ENCODE measurements around the gene SIRT4.
A peak's percentile ranks its signal among the peaks of the same experiment; 100 is the strongest.

The SIRT4 gene

DNA sequence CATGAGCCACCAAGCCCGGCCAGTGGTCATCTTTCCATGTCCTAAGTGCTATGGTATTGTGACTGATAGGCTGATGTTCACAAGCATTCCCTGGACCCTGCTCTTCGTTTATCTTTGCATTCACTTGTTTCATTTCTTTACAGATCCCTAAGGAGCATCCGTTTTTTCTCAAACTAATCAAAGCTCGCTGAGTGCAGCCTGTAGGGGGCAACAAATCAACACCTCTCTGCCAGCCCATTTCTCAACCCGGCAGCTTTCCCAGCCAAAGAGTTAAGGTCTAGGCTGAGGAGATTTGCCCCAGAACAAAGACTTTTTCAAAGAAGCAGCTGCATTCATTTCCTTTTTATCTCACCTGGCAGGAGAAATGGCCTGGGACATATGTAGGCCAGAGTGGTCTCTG lies 12.1 kb downstream of the SIRT4 start:
- no peak for TF ChIP-seq ZFX (IDR thresholded peaks at IDR 0.05; ENCODE audit: borderline replicate concordance)
- TF ChIP-seq, protein P1, sequence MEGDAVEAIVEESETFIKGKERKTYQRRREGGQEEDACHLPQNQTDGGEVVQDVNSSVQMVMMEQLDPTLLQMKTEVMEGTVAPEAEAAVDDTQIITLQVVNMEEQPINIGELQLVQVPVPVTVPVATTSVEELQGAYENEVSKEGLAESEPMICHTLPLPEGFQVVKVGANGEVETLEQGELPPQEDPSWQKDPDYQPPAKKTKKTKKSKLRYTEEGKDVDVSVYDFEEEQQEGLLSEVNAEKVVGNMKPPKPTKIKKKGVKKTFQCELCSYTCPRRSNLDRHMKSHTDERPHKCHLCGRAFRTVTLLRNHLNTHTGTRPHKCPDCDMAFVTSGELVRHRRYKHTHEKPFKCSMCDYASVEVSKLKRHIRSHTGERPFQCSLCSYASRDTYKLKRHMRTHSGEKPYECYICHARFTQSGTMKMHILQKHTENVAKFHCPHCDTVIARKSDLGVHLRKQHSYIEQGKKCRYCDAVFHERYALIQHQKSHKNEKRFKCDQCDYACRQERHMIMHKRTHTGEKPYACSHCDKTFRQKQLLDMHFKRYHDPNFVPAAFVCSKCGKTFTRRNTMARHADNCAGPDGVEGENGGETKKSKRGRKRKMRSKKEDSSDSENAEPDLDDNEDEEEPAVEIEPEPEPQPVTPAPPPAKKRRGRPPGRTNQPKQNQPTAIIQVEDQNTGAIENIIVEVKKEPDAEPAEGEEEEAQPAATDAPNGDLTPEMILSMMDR (IDR thresholded peaks at IDR 0.05) = peak; percentile 84

DNA sequence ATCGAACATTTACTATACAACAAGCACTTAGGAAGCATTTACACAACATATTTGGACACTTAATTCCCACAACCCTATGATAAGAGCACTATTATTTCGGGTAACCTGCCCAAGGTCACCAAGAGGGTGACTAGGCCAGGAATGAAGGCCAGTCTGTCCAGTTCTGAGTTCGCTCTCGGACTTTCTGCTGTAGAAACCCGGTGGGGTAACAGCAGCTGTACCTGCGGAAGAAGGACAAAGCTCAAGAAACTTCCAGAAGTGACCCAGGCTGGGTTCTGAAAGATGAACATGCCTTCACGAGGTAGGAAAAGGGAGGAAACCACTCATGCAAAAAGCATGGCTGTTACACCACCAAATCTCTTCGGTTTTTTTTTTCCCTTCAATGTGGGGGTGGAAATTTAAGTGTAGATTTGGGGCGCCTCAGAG lies 14.7 kb downstream of the SIRT4 start:
- peak overlapping the region; percentile 78 for H3K27ac ChIP-seq

More for the DNA sequence above, 12.1 kb downstream of the SIRT4 start:
- H3K27ac ChIP-seq = no peak overlapping the region

DNA sequence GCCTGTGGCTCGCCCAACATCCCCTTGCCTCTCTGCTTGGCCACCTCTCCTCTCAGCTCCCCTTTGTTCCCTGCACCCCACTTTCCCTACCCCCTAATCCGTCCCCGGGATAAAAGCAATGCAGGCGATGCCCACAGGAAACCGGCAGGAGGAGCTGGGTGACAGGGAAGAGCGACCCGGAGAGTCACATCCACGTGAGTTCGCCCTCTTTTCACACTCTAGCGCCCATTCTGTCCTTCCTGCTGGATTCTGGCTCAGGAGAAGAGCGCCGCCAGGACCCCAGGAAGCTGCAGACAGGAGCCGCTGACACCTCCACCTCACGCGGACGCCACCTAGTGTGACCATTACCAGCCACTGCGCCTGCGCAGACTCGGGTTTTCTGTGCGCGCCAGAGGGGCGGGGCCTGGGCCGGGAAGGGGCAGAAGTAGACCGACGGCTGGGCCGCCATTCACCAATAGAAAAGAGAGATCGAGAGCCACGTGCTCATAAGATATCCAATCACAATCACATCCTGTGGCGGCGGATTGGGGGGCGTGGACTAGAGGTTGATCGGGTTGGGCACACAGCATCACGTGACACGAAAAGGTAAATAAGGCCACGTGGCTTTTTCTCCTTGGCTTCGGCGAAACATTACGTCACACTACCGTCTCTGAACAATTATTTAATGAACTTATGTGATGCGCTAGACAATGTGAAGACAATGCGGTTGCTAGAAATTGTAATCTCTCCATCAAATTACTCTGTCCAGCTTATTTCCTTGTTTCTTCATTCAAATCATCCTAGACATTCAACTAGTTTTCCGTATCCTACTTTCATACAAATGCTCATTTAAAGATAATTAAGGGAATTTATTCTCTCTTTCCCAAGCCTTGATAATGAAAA lies 15.3 kb downstream of the SIRT4 start:
- H3K27ac ChIP-seq = peak overlapping the region; percentile 78

More for the DNA sequence above, 14.7 kb downstream of the SIRT4 start:
- TF ChIP-seq ZFX (IDR thresholded peaks at IDR 0.05; ENCODE audit: borderline replicate concordance) = no peak
- TF ChIP-seq, protein P1 (IDR thresholded peaks at IDR 0.05) = no peak

DNA sequence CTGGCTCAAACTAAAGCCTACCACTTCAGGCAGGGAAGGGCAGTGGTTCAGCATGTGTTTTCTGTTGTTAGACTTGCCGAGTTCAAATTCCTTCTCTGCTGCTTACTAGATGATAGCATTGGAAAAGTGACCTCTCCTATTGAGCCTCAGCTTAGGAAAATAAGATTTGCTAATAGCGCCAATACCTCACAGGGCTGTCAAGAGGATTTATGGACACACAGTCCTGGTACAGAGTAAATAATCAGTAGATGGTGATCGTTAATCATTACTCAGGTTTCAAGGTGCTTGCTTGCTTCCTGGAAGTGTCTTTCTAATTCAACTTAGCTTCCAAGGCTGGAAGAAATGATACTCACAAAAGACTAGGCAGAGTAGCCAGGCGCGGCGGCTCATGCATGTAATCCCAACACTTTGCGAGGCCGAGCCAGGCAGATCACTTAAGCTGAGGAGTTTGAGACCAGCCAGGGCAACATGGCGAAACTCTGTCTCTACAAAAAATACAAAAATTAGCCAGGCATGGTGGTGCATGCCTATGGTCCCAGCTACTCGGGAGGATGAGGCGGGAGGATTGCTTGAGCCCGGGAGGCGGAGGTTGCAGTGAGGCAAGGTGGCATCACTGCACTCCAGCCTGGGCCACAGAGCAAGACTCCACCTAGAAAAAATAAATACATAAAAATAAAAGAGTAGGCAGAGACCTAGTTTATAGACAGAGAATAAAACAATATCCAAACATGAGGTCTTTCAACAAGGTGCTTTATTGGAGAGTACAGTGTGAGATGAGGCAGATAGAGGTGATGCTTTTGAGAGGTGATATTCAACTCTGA lies 19.5 kb downstream of the SIRT4 start:
- H3K27ac ChIP-seq = peak overlapping the region; percentile 94
- TF ChIP-seq ZFX (IDR thresholded peaks at IDR 0.05; ENCODE audit: borderline replicate concordance) = no peak
- TF ChIP-seq, protein P1 (IDR thresholded peaks at IDR 0.05) = no peak

More for the DNA sequence above, 15.3 kb downstream of the SIRT4 start:
- TF ChIP-seq ZFX (IDR thresholded peaks at IDR 0.05; ENCODE audit: borderline replicate concordance) = no peak
- TF ChIP-seq, protein P1 (IDR thresholded peaks at IDR 0.05) = peak; percentile 84

DNA sequence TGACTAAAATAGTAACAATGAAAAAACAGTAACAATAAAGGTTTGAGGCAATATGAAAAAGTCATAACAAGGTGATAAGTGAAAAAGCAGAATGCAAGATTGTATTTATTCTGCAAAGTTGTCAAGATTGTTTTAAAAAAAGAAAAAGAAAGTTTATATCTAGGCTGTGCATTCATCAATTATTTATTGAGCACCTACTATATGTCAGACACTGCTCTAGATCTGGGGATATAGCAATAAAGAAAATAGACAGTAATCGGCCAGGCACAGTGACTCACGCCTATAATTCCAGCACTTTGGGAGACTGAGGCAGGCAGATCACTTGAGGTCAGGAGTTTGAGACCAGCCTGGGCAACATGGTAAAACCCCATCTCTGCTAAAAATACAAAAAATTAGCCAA lies 21.7 kb downstream of the SIRT4 start:
- no peak for TF ChIP-seq ZFX (IDR thresholded peaks at IDR 0.05; ENCODE audit: borderline replicate concordance)
- TF ChIP-seq, protein P1 (IDR thresholded peaks at IDR 0.05) = no peak
- no peak overlapping the region for H3K27ac ChIP-seq

DNA sequence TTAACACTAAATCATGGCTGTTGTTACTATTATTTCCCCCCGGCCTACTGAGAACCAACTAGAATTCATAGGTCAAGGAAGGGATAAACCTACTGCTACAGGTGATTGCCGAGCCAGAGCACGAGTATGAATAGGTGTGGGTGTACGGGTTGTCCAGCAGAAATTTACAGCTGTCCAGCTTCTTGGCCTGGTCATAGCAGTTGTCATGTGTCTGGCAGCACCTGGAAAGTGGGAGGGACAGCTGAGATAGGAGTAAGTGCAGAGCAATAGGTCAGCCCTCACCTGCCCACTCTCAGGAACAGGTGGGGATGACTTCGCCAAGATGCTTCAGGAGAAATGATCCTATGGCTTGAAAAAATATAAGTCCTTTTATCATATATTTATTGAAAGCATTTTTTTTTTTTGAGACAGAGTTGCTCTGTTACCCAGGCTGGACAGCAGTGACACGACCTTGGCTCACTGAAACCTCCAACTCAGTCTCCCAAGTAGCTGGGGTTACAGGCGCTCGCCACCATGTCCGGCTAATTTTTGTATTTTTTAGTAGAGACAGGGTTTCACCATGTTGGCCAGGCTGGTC lies 22.8 kb downstream of the SIRT4 start:
- H3K27ac ChIP-seq = no peak overlapping the region
- TF ChIP-seq, protein P1 (IDR thresholded peaks at IDR 0.05) = no peak
- TF ChIP-seq ZFX (IDR thresholded peaks at IDR 0.05; ENCODE audit: borderline replicate concordance) = no peak

Measured in 22Rv1 (cell line).